Mammary epithelial cell (primary cell): ENCODE data around the gene SFXN4.

Experiments used
- CTCF ChIP-seq, 2 donors: IDR thresholded peaks in 1 of 2; conservative IDR thresholded peaks in 1 of 2; 2 replicates each; pipeline ENCODE4 v1.5.1; 2011 to 2012; ENCODE audit warnings: inconsistent platforms in 2 of 2, low read length in 2 of 2, mild to moderate bottlenecking in 2 of 2, control low read depth in 1 of 2, low read depth in 1 of 2; ENCODE audit not compliant: insufficient read depth in 1 of 2; ENCODE audit errors: extremely low read depth in 1 of 2
- EZH2 ChIP-seq: IDR thresholded peaks from 2 replicates; pipeline ENCODE4 v1.6.1; 2012; ENCODE audit warnings: low read length, inconsistent platforms, borderline replicate concordance

DNA sequence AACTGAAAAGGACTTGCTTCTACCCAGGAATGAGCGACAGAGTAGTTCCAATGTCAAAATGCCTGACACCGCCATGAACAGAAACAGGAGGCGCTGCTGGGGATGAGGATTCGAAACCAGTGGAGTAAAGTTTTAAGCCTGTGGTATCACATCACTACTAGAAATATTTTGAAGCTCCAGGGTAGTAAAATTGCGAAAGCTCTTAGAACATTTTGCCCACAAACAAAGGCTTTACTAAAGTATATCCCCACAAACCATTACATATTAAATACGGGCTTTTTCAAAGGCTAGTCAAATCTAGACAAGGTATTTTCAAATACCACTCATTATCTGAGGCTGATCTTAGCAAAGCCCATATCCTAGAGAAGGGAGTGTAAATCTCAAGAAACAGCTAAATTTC, 10.7 kb upstream of the SFXN4 start:
- TF ChIP-seq CTCF (conservative IDR thresholded peaks at IDR 0.05 in 1 of 2, IDR thresholded peaks at IDR 0.05 in 1 of 2; ENCODE audit: extremely low read depth in 1 of 2, insufficient read depth in 1 of 2, low read depth in 1 of 2, low read length in 2 of 2) (no peak), EZH2 (no peak)
